Measurements from ENCODE around the gene INO80.

GRCh38 chr15:41066516-41066915, 49.6 kb downstream of the INO80 start:
- TF ChIP-seq CREB5 (CRISPR knock-in tag; IDR thresholded peaks at IDR 0.05; ENCODE audit: low read depth) (no peak), ZC3H10 (CRISPR knock-in tag; IDR thresholded peaks at IDR 0.05) (no peak), PATZ1 (CRISPR knock-in tag; IDR thresholded peaks at IDR 0.05; ENCODE audit: borderline replicate concordance) (no peak), CSDC2 (CRISPR knock-in tag; IDR thresholded peaks at IDR 0.05) (no peak), TSHZ2 (CRISPR knock-in tag; IDR thresholded peaks at IDR 0.05) (no peak), ZFP30 (CRISPR knock-in tag; IDR thresholded peaks at IDR 0.05) (no peak)
